NCI-H748 (cell line): ENCODE measurements around the gene LTBP2.

Experiments
- DNase-seq: peaks from one replicate; lab custom pipeline; 2025; ENCODE audit not compliant: unreplicated experiment; lab: John Stamatoyannopoulos, UW

The LTBP2 gene

DNA sequence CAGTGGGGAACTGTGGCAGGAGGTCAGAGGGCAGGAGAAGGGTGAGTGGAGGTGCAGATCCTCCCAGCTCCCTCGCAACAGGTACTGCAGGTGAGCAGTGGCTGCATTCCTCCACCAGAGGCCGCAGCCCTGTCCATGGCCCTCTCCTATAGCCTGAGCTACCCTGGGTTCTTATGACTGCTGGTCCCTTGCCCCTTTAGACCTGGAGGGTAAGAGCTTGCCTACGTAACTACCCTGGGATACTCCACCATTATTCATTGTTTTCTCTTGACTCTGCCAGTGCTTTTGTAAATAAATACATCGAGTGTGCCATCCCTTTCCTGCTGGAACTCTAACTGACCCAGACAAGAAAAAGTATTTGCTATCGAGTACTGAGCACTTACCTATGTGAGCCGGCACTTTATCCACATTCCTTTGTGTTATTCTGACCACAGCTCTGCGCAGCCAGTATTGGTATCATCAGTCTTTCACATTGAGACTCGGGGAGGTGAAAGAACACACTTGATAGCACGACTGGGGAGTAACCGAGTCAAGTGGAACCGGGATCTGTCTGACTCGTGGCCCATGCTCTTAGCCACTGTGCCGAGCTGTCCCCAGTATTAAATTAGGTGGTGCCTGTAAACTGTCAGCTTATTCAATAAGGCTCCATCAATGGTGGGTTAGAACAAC lies 38.5 kb downstream of the LTBP2 start:
- DNase-seq = peak; percentile 8

DNA sequence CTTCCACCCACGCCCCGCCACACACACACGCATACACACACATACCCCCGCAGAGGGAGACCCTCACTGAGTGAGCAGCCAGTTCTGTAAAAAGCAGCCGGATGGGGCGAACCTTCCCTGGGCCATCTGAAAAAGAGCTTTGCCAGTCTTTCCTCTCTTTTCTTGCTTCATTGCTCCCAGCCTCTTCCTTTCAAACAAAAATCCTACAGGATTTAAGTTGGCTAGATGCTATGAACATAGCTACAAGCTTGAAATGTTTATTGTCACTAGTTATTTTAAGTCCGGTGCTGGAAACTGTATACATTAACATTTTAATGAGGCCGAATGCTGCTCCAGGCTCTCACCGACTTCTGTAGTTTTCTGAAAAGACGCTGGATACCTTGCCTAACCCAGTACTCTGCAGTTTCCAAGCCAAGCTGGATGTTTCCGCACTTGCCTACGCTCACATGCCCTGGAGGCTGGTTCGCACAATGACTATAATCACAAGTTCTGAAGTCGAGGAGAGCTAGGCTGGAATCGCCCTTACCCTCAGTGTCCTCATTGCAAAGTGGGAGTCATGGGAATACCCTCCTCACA lies 39.2 kb downstream of the LTBP2 start:
- no peak for DNase-seq

DNA sequence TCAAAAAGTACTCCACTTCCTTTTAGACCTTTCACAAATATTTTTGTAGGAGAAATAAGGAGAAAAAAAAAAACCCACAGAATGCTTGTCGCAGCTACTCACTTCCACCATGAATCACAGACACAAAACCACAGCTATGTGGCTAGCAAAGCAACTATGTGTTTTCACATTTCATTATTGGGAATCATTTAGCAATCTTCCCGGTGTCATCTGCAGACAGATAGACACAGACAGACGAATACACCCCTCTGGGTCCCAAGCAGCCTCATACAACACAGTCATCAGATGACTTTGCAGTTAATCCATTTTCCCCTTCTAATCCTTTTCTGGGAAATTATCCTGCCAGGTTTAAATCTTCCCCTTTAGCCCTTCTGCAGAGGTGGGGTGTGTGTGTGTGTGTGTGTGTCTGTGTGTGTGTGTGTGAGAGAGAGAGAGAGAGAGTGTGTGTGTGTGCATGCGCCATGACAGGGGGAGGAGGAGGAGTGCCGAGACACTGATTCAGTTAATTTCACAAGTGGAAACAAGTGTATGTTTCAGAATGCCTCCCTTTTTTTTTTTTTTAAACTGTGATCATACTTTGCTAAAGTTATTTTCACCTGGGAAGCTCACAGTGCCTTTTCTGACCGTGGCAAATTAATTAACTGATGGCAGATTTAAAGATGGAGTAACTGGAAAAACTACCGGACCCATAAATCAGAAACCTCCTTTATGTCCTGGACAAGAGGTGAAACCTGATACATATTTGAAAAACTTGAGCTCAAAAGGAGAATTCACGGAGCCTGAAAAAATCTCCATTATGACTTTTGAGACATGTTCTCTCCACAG lies 39.9 kb downstream of the LTBP2 start:
- peak; percentile 36 for DNase-seq

DNA sequence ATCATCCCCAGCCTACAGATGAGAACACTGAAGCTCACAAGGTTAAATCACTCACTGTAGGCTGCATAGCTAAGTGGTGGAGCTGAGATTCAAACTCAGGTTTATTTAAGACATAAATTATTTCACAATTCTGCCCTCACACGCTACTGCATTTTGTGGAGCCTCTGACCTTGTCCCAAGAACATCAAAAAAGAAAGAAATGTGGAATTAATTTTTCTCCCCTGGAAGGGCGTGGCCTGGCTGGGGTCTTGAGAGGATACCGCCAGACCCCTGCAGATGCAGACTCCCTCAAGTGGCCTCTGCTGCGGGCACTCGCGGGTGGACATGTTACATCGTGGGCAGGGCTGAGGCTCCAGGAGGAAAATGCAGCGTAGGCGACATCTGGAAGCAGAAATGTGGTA lies 40.6 kb downstream of the LTBP2 start:
- peak; percentile 35 for DNase-seq

DNA sequence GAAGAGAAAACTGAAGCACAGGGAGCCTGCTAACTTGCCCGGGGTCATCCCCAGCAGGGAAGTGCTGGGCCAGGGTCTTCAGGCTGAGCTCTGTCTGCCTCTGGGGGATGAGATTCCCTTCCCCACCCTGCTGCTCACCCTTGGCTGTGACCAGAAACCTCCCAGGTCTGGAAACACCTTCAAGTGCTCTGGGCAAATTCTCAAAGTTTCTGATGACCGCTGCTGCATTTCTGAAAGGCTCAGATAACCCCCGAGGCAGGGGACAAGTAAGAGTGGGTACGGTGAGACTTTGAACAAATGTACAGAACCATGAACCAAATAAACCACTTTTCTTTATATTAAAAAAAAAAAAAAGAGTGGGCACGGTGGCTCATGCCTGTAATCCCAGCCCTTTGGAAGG lies 41.3 kb downstream of the LTBP2 start:
- no peak for DNase-seq

DNA sequence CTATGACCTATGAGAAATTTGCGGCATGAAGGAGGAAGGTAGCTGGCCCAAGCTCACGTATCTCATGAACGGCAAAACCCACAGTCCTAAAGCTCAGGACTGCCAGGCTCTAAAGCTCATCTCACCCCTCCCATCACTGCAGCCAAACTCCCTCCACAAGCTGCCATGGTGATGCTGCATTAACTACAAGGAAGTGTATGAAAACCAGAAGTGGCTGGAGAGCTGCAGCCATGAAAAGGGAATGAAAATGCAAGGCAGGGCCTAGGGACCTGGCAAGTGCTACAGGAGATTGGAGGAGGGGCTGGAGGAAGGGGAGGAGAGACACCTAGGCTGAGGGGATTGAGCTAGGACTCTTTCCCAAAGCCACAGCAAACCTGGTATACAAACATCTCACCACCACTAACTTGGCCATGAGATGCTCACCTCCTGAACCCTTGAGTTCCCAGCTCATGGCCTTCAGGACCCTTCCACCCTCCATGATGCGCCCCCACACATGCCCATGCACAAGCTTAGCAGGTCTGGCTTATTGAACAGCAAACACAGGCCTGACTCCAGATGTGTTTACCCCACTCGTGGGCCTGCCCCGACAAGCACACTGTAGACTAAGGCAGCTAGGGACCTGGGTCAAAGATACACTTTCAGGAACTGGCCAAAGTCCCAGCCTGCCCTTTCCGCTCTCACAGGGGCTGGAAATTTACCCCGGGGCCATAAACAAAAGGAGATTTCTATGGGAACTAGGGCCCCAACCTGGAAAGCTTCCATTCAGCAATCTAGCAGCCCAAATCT lies 42.0 kb downstream of the LTBP2 start:
- no peak for DNase-seq

DNA sequence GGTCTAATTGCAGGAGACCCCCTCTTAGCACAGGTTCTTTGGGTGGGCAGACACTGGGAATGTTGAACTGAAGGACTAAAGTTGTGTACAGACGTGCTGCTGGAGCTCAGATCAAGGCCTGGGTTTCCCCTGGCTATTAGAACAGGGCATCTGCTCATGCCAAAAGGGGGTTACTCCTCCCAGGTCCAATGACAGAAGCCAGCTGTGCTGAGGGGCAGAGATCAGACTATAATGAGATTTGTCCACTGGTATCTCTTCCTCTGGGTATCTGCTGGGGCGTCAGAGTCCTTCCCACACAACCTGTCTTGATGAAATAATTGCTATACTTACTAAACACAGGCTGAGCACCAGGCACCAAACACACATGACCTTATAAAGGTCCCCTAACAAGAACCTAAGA lies 42.6 kb downstream of the LTBP2 start:
- no peak for DNase-seq

DNA sequence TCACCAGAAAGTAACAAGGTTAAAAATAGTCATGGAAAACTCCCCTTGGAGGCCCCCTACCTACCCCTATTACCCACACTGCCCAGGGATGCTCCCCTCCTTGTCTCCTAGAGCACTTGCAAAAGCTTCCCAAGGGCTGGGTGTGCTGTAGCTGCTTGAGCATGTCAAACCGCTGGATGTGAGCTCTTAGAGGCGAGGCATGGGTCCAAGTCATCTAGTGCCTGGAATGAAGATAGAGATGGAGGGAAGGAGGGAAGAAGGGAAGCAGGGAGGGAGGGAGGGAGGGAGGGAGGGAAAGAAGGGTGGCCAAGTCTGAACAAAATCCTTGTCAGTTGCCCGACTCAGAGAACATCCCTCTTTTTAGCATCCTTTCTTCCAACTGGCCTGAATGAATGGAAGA lies 43.1 kb downstream of the LTBP2 start:
- no peak for DNase-seq

DNA sequence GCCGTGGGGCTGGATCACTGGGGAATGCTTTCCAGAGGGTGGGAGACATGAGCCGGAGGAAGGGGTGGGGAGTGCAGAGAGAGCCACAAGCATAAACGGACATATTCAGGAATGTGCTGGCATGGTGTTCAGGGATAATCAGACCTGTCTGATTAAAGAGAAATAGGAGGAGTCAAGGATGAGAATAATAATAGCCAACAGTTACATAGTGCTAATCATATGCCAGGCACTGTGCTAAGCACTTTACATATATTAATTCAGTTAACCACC lies 43.7 kb downstream of the LTBP2 start:
- DNase-seq = no peak

DNA sequence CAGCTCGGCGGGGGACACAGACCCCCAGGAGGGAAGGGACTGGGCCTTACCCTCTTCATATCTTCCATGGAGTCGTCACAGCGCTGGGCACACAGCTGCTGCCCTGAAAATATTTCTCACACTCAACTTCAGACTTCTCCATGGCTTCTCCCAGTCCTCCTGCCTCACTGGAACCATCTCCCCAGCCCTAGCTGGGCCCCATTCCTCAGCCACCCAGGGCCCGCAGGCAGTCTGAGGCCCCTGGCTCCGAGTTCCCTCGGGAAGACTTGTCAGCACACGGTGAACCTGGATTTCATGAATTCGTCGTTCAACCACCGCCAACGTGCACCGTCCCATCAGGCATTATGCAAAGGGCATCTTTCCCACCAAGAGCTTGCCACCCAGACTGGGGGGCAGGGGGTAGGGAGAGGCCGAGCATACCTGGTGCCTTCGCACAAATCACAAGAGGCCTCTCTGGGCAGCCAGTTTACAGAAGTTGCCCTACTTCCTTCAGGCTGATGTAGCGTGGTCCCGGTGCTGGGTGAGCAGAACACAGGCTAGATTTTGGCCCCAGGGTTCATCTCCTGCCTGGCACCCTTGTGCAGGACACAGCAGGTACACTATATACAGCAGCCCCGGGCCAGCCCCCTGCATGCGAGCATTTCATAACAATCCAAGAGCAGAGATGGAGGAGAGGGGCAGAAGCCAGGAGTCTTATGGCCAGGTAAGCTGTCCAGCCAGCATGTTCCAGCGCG lies 44.2 kb downstream of the LTBP2 start:
- no peak for DNase-seq

DNA sequence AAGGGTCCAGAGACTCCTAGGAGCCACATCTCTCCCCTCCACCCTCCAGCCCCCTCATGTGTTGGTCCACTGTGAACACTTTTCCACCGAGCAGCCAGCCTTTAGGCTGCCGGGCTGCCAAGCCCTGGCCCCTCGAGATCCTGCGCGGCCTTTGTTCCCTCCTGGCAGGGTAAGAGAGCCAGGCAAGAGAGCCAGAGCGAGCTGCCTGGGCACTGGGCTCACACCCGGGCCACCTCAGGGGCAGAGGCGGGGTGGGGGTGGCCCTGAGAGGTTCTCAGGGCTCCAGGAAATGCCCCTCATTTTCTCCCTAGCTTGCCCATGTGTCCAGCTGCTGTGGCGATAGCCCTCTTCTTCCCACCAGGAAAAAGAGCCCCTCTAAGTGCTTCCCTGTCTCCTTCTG lies 44.8 kb downstream of the LTBP2 start:
- DNase-seq = no peak

DNA sequence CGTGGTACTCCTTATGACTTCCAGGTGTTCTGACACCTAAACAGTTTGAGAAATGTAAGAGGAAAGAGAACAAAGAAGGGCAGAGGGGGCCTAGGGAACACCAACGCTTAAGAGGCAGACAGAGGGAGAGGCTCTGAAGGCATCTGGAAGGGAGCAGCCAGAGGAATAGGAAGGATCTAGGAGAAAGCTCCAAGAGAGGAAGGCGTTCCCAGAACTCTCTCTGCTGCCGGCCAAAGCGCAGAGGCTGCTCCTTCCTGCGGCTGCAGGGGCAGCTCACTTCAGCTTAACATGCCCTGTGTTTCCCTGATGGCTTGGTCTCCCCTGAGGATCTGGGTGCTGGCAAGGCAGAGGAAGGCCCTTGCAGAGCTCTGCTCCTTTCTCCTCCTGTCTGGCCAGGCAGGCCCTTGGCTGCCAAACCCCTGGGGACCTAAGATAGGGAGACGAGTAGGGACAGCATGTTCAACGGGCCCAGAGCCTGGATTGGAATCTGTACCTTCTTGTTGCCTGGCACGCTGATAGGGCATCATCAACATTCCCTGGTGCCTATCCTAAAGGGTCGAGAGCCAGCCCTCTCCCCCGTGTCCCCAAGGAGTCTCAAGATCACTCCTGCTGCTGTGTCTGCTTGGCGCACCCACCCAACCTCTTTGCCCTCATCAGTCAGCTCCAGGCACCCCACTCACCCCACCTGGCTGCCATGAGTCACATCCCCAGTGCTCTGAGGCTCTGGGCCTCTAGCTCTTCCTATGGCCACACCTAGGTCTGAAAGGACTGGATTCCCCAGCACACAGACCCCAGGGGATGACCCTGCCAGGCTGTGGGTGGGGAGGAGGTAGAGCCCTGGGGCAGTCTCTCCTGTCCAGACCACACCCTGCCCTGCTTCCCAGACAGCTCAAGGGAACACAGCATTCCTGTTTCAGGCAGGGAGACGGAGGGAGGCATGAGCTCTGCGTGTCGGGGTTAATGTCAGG lies 45.6 kb downstream of the LTBP2 start:
- no peak for DNase-seq

DNA sequence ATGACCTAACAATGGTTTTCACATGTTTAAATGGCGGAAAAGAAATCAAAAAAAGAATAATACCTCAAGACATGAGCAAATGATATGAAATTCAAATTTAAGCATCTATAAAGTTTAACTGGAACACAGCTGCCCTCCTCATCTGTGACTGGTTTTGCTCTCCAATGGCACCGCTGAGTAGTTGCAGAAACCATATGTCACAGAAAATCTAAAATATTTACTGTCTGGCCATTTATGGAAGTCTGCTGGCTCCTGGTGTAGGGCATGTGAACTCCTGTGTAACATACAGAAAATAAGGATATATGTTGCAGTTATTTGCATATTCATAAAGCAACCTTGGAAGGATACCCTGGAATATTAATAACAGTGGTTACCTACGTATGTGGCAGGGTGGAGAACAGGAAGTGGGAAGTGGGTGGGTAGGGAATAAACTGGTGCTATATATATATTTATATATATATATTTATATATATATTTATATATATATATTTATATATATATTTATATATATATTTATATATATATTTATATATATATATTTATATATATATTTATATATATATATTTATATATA lies 48.4 kb downstream of the LTBP2 start:
- DNase-seq = no peak

DNA sequence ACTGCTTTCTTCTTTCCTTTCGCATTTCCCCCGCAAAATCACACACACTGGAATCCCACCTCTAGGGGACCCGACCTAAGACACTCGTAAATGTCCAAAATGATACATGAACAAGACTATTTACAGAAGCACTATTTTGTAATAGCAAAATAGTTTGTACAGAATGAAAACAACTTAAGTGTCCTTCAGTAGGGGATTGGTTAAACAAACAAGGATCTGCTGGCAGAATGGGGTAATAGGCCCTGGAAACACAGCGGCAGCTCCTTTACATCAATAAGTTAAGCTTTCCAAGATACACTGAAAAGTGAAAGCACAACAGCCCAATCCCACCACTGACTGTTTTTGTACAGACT lies 48.8 kb downstream of the LTBP2 start:
- no peak for DNase-seq

DNA sequence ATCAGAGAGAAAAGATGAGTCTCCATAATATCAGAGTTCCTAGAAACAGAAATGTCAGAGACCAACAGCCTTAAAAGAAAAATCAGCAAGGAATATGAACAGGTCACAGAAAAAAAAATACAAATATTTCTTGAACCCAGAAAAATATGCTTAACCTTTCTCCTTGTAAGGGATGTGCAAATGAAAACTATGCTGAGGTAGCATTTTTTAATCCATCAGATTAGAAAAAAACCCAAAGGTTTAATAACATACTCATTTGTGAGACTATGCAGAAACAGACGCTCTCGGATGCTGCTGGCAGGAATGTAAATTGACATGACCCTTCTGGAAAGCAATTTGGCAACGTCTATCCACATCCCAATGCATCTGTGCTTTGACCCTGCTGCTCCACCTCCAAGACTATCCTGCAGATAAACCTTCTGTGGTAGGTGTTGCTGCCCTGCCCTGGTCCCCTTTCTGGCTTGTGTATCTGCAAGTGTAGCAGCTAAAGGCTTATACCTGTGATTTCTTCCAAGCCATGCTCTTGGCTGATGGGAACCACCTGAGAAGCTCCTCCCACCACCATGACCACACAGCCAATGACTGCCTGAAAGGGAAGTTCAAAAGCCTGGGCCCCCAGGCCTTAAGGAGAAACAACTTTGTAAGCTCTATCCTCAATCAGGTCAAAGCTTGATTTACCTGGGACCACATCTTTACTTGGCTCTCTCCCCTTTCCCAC lies 49.4 kb downstream of the LTBP2 start:
- no peak for DNase-seq

DNA sequence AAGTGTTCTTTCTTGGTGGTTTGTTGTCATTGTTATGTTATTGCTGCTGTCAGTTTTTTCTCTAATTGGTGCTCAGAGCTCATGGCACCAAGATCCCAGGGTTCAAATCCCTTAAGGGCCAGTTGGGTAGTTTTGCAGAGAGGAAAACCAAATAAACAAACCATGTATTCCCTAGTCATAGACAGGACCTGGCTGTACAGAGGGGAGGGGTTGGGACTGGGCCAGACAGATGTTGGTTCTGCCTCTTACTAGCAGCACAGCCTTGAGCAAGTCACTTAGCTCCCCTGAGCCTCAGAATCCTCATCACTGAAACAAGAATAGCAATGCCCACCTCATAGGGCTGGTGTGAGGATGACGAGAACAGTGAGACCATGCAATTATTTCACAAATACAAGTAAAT lies 53.4 kb downstream of the LTBP2 start:
- DNase-seq = no peak

DNA sequence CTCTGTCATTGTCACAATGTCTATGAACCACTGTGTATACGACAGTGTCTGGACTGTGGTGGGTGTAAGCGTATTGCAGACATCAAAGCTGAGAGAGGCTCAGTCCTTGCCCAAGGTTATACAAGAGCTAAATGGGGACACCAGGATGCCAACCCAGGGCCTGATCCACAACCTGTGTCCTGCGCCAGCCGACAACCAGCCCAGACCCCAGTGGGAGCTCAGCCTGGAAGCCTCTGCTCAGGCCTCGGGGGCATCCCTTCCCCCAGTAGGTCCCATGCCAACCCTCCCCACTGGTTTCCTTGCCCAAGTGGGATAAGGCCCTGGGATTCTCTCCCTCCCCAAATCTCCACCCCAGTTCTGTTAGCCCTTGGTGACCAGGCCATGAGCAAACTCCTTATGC lies 54.3 kb downstream of the LTBP2 start:
- DNase-seq = no peak

DNA sequence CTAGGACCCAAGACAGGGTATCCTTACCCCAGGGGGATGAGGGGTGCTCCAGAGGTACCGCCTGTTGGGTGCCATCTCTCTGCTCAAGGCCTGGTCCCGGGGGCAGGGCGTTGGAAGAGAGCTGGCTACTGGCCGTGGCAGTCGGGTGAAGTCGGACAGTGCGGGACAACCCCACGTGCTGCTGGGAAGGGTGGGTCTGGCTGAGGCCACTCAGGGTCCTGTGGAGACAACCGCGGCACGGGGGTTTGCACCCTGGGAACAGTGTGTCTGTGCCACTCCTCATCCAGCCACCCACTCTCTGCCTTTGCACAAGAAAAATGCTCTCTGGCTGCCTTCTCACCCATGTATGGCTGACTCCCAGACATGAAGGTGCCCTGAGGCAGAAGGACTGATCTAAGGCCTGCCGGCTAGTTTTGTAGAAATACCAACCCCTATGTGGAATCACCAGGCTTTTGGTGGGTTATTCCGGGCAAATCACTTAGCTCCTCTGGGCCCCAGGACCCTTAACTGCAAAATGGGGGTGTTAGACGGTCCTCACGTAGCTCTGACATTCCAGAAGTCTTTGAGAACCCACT lies 56.5 kb downstream of the LTBP2 start:
- DNase-seq = no peak
